CD4-positive, alpha-beta T cell treated with Interferon gamma for 1 hour (primary cell): ENCODE measurements around the gene PDXP.

Experiments
- DNase-seq: peaks from one replicate; pipeline ENCODE4 v3.0.0-alpha.2; 2020

PDXP gene

DNA sequence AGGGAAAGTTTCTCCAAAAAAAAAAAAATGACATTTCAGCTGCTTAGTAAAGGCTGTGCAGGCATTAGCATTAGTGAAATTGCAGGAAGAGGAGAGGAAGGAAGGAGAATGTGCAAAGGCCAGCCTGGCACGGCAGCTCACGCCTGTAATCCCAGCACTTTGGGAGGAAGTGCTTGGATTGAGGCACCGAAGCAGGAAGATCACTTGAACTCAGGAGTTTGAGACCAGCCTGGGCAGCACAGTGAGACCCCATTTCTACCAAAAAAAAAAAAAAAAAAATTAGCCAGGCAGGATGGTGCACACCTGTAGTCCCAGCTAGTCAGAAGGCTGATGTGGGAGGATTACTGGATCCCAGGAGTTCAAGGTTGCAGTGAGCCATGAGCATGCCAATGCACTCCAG is 46.1 kb downstream of the PDXP start:
- DNase-seq, result no peak

DNA sequence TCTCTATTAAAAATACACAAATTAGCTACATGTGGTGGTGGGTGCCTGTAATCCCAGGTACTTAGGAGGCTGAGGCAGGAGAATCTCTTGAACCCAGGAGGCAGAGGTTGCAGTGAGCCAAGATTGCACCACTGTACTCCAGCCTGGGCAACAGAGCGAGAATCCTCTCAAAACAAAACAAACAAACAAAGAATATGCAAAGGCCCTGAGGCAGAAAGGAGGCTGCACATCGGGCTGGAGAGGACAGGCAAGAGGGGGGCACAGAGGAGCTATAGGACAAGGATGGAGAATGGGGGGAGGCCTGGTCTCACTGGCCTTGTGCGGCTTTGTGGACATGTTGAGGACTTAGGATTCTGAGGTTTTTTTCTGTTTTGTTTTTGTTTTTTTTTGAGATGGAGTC is 46.7 kb downstream of the PDXP start:
- DNase-seq, result no peak

DNA sequence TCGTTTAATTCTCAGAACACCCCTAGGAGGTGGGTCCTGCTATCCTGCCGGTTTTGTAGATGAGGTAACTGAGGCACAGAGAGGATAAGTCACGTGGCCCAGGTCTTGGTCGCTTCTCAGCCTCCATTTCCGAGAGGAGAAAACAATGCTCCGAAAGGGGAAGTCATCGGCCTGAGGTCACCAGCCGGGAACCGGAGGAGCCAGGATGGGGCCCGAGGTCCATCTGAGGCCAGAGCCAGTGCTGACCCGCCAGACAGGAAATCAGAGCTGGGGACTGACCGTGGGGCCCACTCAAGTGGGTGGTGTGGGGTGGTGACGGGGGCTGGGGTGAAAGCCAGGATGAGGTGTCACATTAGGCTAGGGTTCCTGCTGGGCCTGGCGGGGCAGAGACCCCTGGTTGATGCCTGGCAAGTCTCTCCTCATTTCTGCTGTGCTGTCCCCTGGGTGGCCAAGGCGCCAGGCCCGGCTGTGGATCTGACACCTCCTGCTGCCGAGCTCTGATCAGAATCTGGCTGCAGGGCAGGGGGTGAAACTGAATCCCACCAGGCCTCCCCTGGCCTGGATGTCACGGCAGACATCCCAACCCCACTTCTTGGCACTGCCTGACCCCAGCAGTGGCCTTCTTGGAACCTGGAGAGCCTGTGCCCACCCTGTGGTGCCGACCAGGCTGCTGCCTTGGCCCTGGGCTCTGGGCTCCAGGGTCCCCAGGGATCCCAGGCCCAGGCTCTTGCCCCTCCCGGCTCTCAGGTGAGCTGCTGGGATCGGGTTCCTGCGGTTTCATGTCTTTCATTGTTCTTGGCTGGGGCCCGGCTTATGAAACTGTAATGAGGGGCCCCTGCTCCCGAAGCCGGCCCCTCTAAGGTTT is 50.3 kb downstream of the PDXP start:
- DNase-seq, result peak; percentile 18

DNA sequence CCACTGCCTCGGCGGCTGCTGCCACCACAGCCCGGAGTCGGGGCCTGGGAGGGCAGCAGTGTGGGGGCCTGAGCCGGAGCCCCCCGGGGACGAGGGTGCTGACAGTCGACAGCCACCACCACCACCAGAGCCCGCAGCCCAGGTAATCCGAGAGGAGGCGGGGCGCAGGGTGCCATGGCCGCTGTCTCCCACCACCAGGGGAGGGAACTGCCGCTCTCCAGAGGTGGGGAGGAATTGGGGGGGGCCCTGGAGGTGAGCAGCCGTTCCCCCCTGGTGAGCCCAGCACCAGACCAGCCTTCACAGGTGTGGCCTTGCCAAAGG is 50.9 kb downstream of the PDXP start:
- no peak for DNase-seq

DNA sequence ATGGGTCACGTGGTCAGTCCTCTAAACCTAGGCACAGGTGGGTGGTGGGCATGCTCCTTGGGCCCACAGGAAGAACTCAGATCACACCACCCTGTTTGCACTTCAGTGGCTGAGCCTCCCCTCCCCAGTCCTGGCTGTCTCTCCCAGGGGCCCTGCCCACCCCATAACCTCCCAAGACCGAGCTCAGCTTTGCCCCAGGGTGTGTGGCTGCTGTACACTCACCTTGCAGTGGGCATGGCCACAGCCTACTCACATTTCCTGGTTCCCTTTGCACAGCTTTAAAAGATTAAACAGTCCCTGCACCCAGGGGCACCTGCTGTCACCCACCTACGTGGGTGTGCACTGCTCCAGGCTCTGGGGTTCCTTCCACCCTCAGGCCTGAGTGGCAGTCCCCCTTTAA is 52.2 kb downstream of the PDXP start:
- no peak for DNase-seq

DNA sequence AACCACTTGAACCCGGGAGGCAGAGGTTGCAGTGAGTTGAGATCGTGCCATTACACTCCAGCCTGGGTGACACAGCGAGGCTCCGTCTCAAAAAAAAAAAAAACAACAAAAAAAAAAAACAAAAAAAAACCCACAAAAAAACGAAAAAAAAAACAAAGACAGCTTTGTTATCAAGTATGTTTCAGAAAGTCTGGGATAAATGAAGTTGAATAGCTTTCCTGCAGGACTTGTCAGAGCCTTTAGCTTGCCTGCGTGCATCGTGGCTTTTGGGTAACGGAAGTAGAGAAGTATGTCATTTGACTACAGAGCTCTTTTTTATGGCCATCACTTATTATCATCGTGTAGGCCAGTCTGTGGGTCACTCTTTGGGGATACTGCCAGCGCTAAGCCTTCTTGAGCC is 53.0 kb downstream of the PDXP start:
- no peak for DNase-seq

DNA sequence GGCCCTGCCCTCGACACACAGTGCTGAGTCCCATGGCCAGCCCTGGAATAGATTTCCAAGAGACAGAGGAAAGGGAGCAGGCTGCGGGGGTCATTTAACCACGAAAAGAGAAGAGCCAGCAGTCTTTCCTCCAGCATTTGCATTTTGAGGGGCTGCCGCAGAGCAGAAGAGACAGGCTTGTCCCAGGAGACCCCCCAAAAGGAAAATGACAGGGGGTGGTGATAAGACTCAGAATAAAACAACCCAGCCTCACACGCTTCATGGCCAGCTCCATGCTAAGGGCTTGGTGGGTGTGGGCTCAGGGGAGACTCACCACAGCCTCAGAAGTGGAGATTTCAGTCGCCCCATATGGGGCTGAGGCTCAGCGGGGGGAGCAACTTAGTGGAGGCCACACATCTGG is 55.2 kb downstream of the PDXP start:
- DNase-seq, result no peak

DNA sequence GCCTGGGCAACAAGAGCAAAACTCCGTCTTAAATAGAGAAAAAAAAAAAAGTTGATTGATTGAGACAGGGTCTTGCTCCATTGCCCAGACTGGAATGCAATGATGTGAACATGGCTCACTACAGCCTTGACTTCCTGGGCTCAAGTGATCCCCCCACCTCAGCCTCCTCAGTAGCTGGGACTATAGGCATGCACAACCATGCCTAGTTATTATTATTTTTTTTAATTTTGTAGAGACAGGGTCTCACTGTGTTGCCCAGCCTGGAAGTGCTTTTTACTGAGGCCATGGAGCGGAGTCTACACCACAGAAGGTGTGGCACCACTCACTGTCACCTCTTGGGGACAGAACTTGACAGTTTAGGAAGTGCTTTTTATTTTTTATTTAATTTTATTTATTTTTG is 56.1 kb downstream of the PDXP start:
- DNase-seq, result no peak

DNA sequence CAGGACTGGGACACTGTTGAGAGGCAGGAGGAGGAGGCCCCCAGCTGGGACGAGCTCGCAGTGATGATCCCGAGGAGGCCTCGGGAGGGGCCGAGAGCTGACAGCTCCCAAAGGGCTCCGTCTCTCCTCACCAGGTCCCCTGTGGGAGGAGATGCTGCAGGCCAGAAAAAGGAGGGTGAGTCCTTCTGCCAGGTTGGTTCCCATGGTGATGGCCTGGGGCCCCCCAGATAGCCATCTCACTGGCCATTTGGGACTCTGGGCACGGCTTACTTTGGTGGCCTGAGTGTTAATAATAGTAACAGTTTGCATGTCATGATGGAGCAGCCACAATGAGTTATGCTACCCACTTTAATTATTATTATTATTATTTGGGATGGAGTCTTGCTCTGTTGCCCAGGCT is 57.2 kb downstream of the PDXP start:
- DNase-seq, result no peak
